Endothelial cell of umbilical vein (primary cell): Measurements from ENCODE around the gene PTPRO.

ENCODE experiments used
- FOS ChIP-seq: IDR thresholded peaks from 2 replicates; pipeline ENCODE4 v1.6.1; 2011; ENCODE audit warnings: mild to moderate bottlenecking, low read length, moderate library complexity, borderline replicate concordance; ENCODE audit not compliant: insufficient read depth
- POLR2A ChIP-seq: IDR thresholded peaks from 2 replicates; pipeline ENCODE4 v1.6.1; 2012; ENCODE audit warnings: low read depth, mild to moderate bottlenecking, control low read depth, low read length
- POLR2AphosphoS5 ChIP-seq: IDR thresholded peaks from 2 replicates; pipeline ENCODE4 v1.6.1; 2012; ENCODE audit warnings: low read depth, mild to moderate bottlenecking, control low read depth, low read length, moderate library complexity; ENCODE audit not compliant: insufficient read depth
- TF ChIP-seq, protein P1 (sequence below), 2 donors: IDR thresholded peaks; 1 replicate in 1 of 2; 2 replicates in 1 of 2; pipeline ENCODE4 v1.5.1; 2011; ENCODE audit warnings: low read length in 2 of 2, mild to moderate bottlenecking in 2 of 2, moderate library complexity in 2 of 2, control low read depth in 1 of 2, inconsistent platforms in 1 of 2, low read depth in 1 of 2; ENCODE audit not compliant: insufficient read depth in 1 of 2; ENCODE audit errors: extremely low read depth in 1 of 2

DNA sequence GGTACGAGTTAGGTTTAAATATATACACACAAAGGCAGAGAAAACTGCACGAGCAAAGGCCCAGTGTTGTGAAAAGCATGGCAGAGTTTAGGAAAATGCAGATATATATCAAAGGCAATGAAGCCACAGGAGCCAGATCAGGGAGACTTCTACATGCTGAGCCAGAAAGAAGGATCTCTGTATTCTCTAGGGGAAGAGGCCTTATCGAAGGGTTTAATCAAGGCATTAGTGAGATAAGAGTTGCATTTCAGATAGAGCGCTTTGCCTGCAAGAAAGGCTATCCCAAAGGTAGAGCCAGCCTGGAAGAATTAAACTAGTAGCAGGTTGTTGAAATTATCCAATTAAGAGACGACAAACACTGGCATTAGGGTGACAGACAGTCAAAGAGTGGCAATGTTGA is 7.6 kb downstream of the PTPRO start:
- TF ChIP-seq, protein P1, sequence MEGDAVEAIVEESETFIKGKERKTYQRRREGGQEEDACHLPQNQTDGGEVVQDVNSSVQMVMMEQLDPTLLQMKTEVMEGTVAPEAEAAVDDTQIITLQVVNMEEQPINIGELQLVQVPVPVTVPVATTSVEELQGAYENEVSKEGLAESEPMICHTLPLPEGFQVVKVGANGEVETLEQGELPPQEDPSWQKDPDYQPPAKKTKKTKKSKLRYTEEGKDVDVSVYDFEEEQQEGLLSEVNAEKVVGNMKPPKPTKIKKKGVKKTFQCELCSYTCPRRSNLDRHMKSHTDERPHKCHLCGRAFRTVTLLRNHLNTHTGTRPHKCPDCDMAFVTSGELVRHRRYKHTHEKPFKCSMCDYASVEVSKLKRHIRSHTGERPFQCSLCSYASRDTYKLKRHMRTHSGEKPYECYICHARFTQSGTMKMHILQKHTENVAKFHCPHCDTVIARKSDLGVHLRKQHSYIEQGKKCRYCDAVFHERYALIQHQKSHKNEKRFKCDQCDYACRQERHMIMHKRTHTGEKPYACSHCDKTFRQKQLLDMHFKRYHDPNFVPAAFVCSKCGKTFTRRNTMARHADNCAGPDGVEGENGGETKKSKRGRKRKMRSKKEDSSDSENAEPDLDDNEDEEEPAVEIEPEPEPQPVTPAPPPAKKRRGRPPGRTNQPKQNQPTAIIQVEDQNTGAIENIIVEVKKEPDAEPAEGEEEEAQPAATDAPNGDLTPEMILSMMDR (IDR thresholded peaks at IDR 0.05; ENCODE audit: extremely low read depth in 1 of 2, insufficient read depth in 1 of 2, low read depth in 1 of 2, low read length in 2 of 2): no peak
- TF ChIP-seq POLR2A (no peak), FOS (no peak), POLR2AphosphoS5 (no peak)
